ENCODE measurements around the gene SCYL1. TPM values are rescaled to one million over a fixed set of nuclear protein-coding genes. Genes with fewer than 3 reads are reported as not detected.
"Not testable (repeated sequence)": the region's sequence is repeated elsewhere in the genome, so short reads cannot be mapped to it uniquely, and the experiment has no call there.

The SCYL1 gene
- total and polyA plus RNA-seq, 7 donors = 66.9 to 106 (median 87.4) TPM

DNA sequence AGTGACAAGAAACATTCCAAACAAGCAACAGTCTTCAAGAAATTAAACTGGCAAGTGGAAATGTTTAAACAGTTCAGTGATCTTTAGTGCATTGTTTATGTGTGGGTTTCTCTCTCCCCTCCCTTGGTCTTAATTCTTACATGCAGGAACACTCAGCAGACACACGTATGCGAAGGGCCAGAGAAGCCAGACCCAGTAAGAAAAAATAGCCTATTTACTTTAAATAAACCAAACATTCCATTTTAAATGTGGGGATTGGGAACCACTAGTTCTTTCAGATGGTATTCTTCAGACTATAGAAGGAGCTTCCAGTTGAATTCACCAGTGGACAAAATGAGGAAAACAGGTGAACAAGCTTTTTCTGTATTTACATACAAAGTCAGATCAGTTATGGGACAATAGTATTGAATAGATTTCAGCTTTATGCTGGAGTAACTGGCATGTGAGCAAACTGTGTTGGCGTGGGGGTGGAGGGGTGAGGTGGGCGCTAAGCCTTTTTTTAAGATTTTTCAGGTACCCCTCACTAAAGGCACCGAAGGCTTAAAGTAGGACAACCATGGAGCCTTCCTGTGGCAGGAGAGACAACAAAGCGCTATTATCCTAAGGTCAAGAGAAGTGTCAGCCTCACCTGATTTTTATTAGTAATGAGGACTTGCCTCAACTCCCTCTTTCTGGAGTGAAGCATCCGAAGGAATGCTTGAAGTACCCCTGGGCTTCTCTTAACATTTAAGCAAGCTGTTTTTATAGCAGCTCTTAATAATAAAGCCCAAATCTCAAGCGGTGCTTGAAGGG, 20.0 kb upstream of the SCYL1 start:
- DNase-seq (no peak), ATAC-seq (no peak)
- intact Hi-C loops (cut with DNase I) = no loop called here
- H3K4me1 ChIP-seq = peaks cover 30% of the 10 kb centered on the region
- H3K9me3 ChIP-seq = no peaks in the 10 kb centered on the region
- TF ChIP-seq, protein P1, sequence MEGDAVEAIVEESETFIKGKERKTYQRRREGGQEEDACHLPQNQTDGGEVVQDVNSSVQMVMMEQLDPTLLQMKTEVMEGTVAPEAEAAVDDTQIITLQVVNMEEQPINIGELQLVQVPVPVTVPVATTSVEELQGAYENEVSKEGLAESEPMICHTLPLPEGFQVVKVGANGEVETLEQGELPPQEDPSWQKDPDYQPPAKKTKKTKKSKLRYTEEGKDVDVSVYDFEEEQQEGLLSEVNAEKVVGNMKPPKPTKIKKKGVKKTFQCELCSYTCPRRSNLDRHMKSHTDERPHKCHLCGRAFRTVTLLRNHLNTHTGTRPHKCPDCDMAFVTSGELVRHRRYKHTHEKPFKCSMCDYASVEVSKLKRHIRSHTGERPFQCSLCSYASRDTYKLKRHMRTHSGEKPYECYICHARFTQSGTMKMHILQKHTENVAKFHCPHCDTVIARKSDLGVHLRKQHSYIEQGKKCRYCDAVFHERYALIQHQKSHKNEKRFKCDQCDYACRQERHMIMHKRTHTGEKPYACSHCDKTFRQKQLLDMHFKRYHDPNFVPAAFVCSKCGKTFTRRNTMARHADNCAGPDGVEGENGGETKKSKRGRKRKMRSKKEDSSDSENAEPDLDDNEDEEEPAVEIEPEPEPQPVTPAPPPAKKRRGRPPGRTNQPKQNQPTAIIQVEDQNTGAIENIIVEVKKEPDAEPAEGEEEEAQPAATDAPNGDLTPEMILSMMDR (IDR thresholded peaks at IDR 0.05) = no peak
- peaks cover 8 to 68% of the 10 kb centered on the region in 2 donors for H3K36me3 ChIP-seq (ENCODE audit: insufficient read depth in 1 of 2, low read depth in 1 of 2)
- H3K4me3 ChIP-seq = peak overlapping the region; percentile 92
- H3K27ac ChIP-seq = peak overlapping the region; percentile 99
- 6 to 12% (median 10%) methylated on average over 8 of the region's 8 CpGs for WGBS, 3 donors
- H3K27me3 ChIP-seq (ENCODE audit: insufficient read depth in 3 of 3, low read length in 2 of 3) = no peaks in the 10 kb centered on the region

DNA sequence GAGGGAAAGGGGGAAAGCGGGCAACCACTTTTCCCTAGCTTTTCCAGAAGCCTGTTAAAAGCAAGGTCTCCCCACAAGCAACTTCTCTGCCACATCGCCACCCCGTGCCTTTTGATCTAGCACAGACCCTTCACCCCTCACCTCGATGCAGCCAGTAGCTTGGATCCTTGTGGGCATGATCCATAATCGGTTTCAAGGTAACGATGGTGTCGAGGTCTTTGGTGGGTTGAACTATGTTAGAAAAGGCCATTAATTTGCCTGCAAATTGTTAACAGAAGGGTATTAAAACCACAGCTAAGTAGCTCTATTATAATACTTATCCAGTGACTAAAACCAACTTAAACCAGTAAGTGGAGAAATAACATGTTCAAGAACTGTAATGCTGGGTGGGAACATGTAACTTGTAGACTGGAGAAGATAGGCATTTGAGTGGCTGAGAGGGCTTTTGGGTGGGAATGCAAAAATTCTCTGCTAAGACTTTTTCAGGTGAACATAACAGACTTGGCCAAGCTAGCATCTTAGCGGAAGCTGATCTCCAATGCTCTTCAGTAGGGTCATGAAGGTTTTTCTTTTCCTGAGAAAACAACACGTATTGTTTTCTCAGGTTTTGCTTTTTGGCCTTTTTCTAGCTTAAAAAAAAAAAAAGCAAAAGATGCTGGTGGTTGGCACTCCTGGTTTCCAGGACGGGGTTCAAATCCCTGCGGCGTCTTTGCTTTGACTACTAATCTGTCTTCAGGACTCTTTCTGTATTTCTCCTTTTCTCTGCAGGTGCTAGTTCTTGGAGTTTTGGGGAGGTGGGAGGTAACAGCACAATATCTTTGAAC, 19.2 kb upstream of the SCYL1 start:
- no peak for DNase-seq
- intact Hi-C loops (cut with DNase I) = no loop called here
- peak overlapping the region; percentile 92 for H3K4me3 ChIP-seq
- no peak for ATAC-seq
- peak overlapping the region; percentile 99 for H3K27ac ChIP-seq
- no peaks in the 10 kb centered on the region for H3K27me3 ChIP-seq (ENCODE audit: insufficient read depth in 3 of 3, low read length in 2 of 3)
- peaks cover 8 to 59% of the 10 kb centered on the region in 2 donors for H3K36me3 ChIP-seq (ENCODE audit: insufficient read depth in 1 of 2, low read depth in 1 of 2)
- TF ChIP-seq, protein P1 (IDR thresholded peaks at IDR 0.05) = no peak
- H3K9me3 ChIP-seq = no peaks in the 10 kb centered on the region
- 14 to 22% (median 16%) methylated on average over 12 of the region's 12 CpGs for WGBS, 3 donors
- peaks cover 30% of the 10 kb centered on the region for H3K4me1 ChIP-seq

DNA sequence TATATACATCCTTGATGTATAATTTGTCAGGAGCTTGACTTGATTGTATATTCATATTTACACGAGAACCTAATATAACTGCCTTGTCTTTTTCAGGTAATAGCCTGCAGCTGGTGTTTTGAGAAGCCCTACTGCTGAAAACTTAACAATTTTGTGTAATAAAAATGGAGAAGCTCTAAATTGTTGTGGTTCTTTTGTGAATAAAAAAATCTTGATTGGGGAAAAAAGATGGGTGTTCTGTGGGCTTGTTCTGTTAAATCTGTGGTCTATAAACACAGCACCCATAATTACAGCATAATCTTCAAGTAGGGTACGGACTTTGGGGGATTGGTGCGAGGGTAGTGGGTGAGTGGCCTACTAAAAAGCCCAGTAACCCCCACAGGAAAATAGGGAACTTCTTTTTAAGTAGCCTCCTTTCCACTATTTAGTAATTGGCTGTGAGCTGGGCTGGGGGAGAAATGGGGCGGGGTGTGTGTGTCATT, 18.6 kb upstream of the SCYL1 start:
- intact Hi-C loops (cut with DNase I) = no loop called here

DNA sequence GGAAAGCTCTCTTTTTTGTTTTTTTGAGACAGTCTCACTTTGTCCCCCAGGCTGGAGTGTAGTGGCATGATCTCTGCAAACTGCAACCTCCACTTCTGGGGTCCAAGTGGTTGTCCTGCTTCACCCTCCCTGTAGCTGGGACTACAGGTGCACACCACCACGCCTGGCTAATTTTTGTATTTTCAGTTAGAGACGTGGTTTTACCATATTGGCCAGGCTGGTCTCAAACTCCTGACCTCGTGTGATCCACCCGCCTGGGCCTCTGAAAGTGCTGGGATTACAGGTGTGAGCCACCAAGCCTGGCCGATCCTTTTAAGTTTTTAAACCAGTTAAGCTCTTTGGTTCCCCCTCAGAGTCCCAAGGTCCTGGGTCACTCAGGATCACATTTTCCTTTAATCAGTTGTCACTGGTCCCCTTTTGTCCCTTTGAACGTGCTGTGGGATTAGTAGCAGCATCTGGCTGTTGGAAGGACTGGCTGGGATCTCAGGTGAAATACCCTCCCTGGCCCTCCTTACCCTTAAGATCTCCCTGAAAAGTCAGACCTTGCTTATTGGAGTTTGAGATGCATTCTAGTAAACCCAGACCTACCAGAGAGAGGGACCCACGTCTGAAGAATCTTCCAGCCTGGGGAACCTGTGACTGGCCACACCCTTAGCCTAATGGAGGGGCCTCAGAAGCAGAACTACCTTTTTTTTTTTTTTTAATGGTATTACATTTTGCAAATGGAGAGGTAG, 17.9 kb upstream of the SCYL1 start:
- peak; percentile 59 to 74 for DNase-seq
- H3K27ac ChIP-seq = peak overlapping the region; percentile 99
- peak overlapping the region; percentile 92 for H3K4me3 ChIP-seq
- no peaks in the 10 kb centered on the region for H3K27me3 ChIP-seq (ENCODE audit: insufficient read depth in 3 of 3, low read length in 2 of 3)
- H3K36me3 ChIP-seq (ENCODE audit: insufficient read depth in 1 of 2, low read depth in 1 of 2) = peaks cover 7 to 47% of the 10 kb centered on the region in 2 donors
- H3K9me3 ChIP-seq = no peaks in the 10 kb centered on the region
- peak; percentile 27 to 37 (median 32) for ATAC-seq
- TF ChIP-seq, protein P1 (IDR thresholded peaks at IDR 0.05) = no peak
- WGBS, 3 donors = 7 to 10% (median 8%) methylated on average over 7 of the region's 7 CpGs
- peaks cover 30% of the 10 kb centered on the region for H3K4me1 ChIP-seq
- intact Hi-C loops (cut with DNase I) = no loop called here

More for the DNA sequence above, 18.6 kb upstream of the SCYL1 start:
- peaks cover 30% of the 10 kb centered on the region for H3K4me1 ChIP-seq
- H3K4me3 ChIP-seq = peak overlapping the region; percentile 92
- TF ChIP-seq, protein P1 (IDR thresholded peaks at IDR 0.05) = no peak
- no peaks in the 10 kb centered on the region for H3K9me3 ChIP-seq
- no peaks in the 10 kb centered on the region for H3K27me3 ChIP-seq (ENCODE audit: insufficient read depth in 3 of 3, low read length in 2 of 3)
- 27 to 36% (median 28%) methylated on average over 4 of the region's 4 CpGs for WGBS, 3 donors
- ATAC-seq = no peak
- H3K36me3 ChIP-seq (ENCODE audit: insufficient read depth in 1 of 2, low read depth in 1 of 2) = peaks cover 8 to 53% of the 10 kb centered on the region in 2 donors
- peak overlapping the region; percentile 99 for H3K27ac ChIP-seq
- DNase-seq = no peak

DNA sequence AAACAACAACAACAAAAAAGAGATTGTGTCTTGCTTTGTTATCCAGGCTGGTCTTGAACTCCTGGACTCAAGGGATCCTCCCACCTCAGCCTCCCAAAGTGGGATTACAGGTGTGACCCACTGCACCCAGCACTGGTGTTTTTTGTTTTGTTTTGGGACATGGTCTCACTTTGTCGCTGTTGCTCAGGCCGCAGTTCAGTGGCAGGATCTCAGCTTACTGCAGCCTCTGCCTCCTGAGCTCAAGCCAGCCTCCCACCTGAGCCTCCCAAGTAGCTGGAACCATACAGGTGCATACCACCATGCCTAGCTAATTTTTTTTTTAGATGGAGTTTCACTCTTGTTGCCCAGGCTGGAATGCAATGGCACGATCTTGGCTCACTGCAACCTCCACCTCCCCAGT, 12.6 kb upstream of the SCYL1 start:
- WGBS, 3 donors = 90 to 96% (median 95%) methylated on average over 3 of the region's 3 CpGs
- H3K36me3 ChIP-seq (ENCODE audit: insufficient read depth in 1 of 2, low read depth in 1 of 2); H3K27me3 ChIP-seq (ENCODE audit: insufficient read depth in 3 of 3, low read length in 2 of 3); DNase-seq; H3K4me1 ChIP-seq; ATAC-seq; intact Hi-C loops (cut with DNase I); H3K4me3 ChIP-seq; H3K27ac ChIP-seq; H3K9me3 ChIP-seq: not testable (repeated sequence)

Data from psoas muscle (tissue), 8 donors.